GM18499 (cell line): ENCODE measurements around the gene SARS1.

Experiments used
- ATAC-seq: cut with Tn5 transposase; IDR thresholded peaks from one replicate; pipeline ENCODE4 v1.9.1; 2021; ENCODE audit warnings: moderate number of reproducible peaks; ENCODE audit not compliant: insufficient read depth, unreplicated experiment

Gene SARS1

GRCh38 chr1:109248444-109248796 lies 34.7 kb downstream of the SARS1 start:
- ATAC-seq = no peak

DNA sequence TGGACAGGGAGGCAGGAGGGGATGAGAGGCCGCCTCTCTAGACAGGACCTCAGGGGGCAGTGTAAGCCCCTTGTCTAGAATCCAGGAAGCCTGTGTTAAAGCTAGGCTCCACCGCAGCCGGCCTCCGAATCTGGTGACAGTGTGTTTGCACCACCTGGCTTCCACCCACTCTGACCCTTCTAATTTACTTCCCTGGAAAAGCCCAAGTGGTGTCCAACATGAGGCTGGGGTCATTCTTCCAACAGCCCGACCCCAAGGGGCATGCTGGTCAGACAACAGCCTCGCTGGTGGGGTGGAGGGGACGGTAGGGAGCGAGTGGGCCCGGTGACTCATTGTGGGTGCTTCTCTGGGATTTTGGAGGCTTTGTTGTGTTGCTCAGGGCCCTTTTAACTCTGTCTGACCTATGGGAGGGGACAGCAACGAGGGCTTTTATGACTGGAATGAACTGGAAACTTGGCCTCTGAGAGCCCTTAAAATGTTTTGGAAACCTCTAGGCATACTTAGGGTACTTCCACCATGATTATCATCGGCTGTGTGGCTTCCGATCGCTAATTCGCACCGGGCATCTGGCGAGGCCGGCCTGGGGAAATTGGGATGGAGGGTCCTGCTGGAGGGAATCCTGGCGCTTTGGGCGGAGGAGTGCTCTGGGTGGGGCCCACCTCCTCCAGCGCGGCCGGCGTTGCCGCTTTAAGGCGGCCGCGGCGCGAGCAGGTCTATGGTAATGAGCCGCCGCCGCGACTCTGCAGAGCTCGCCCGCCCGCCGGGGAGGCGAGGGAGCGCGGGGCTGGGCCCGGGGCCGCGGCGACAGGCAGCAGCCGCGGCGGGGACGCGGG lies 35.3 kb downstream of the SARS1 start, which contains the start of gene CELSR2:
Gene CELSR2 (plus strand): TSS at position 743 of the 833 bp plus-strand sequence. CDS start 541 bp downstream, outside the sequence.
- ATAC-seq = no peak

DNA sequence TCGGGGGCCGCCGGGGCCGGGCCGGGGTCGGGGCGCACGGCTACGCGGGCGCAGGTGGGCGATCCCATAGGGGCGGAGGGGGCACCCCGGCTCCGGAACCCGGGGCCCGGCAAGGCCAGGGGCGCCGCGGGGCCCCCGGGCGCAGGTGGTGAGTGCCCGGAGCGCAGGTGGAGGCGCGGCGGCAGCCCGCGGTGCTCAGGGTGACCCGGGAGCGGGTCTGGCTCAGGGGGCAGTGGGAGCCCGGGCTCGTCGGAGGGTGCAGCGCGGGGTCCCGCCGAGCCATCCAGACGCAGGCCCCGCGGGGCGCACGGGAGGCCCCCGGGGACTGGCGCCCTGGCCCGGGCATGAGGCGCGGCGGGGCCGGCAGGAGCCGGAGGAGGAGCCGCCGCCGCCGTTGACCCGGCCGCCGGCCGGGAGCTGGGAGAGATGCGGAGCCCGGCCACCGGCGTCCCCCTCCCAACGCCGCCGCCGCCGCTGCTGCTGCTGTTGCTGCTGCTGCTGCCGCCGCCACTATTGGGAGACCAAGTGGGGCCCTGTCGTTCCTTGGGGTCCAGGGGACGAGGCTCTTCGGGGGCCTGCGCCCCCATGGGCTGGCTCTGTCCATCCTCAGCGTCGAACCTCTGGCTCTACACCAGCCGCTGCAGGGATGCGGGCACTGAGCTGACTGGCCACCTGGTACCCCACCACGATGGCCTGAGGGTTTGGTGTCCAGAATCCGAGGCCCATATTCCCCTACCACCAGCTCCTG lies 36.1 kb downstream of the SARS1 start:
- no peak for ATAC-seq

DNA sequence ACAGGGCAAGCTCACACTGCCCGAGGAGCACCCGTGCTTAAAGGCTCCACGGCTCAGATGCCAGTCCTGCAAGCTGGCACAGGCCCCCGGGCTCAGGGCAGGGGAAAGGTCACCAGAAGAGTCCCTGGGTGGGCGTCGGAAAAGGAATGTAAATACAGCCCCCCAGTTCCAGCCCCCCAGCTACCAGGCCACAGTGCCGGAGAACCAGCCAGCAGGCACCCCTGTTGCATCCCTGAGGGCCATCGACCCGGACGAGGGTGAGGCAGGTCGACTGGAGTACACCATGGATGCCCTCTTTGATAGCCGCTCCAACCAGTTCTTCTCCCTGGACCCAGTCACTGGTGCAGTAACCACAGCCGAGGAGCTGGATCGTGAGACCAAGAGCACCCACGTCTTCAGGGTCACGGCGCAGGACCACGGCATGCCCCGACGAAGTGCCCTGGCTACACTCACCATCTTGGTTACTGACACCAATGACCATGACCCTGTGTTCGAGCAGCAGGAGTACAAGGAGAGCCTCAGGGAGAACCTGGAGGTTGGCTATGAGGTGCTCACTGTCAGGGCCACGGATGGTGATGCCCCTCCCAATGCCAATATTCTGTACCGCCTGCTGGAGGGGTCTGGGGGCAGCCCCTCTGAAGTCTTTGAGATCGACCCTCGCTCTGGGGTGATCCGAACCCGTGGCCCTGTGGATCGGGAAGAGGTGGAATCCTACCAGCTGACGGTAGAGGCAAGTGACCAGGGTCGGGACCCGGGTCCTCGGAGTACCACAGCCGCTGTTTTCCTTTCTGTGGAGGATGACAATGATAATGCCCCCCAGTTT lies 36.9 kb downstream of the SARS1 start:
- ATAC-seq = no peak

DNA sequence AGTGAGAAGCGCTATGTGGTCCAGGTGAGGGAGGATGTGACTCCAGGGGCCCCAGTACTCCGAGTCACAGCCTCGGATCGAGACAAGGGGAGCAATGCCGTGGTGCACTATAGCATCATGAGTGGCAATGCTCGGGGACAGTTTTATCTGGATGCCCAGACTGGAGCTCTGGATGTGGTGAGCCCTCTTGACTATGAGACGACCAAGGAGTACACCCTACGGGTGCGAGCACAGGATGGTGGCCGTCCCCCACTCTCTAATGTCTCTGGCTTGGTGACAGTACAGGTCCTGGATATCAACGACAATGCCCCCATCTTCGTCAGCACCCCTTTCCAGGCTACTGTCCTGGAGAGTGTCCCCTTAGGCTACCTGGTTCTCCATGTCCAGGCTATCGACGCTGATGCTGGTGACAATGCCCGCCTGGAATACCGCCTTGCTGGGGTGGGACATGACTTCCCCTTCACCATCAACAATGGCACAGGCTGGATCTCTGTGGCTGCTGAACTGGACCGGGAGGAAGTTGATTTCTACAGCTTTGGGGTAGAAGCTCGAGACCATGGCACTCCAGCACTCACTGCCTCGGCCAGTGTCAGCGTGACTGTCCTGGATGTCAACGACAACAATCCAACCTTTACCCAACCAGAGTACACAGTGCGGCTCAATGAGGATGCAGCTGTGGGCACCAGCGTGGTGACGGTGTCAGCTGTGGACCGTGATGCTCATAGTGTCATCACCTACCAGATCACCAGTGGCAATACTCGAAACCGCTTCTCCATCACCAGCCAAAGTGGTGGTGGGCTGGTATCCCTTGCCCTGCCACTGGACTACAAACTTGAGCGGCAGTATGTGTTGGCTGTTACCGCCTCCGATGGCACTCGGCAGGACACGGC lies 37.8 kb downstream of the SARS1 start:
- ATAC-seq = no peak

DNA sequence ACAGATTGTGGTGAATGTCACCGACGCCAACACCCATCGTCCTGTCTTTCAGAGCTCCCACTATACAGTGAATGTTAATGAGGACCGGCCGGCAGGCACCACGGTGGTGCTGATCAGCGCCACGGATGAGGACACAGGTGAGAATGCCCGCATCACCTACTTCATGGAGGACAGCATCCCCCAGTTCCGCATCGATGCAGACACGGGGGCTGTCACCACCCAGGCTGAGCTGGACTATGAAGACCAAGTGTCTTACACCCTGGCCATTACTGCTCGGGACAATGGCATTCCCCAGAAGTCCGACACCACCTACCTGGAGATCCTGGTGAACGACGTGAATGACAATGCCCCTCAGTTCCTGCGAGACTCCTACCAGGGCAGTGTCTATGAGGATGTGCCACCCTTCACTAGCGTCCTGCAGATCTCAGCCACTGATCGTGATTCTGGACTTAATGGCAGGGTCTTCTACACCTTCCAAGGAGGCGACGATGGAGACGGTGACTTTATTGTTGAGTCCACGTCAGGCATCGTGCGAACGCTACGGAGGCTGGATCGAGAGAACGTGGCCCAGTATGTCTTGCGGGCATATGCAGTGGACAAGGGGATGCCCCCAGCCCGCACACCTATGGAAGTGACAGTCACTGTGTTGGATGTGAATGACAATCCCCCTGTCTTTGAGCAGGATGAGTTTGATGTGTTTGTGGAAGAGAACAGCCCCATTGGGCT lies 38.6 kb downstream of the SARS1 start:
- no peak for ATAC-seq

- ATAC-seq = no peak
Measured at GRCh38 chr1:109252893-109253802, 39.4 kb downstream of the SARS1 start.

GRCh38 chr1:109253803-109254620 lies 40.3 kb downstream of the SARS1 start:
- ATAC-seq = no peak

DNA sequence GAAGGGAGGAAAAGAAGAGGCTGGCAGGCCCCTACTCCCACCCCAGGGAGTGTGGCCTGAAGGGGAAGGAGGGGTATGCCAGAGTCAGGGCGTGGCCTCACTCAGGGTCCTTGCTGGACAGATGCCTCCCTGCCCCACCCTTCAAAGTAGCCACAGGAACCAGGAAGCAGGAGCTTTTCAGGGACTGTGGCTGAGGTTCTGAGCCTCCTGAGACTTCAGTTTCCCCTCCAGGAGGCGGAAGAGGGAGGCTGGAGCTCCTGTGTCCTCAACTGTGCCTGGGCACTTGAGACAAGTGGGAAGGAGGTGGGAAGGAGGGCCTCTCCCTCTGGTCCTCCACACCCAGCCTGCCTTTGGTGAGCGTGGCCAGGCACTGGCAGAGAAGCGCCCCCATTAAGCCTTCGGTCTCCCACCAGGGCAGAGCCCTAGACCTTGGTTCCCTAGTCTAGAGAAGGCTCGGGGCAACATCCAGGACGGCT lies 40.9 kb downstream of the SARS1 start:
- ATAC-seq = no peak

- ATAC-seq = no peak
Measured at GRCh38 chr1:109255097-109255651, 41.5 kb downstream of the SARS1 start.

- ATAC-seq = no peak
Measured at GRCh38 chr1:109255678-109256077, 42.0 kb downstream of the SARS1 start.

GRCh38 chr1:109256085-109256484 lies 42.4 kb downstream of the SARS1 start:
- no peak for ATAC-seq

DNA sequence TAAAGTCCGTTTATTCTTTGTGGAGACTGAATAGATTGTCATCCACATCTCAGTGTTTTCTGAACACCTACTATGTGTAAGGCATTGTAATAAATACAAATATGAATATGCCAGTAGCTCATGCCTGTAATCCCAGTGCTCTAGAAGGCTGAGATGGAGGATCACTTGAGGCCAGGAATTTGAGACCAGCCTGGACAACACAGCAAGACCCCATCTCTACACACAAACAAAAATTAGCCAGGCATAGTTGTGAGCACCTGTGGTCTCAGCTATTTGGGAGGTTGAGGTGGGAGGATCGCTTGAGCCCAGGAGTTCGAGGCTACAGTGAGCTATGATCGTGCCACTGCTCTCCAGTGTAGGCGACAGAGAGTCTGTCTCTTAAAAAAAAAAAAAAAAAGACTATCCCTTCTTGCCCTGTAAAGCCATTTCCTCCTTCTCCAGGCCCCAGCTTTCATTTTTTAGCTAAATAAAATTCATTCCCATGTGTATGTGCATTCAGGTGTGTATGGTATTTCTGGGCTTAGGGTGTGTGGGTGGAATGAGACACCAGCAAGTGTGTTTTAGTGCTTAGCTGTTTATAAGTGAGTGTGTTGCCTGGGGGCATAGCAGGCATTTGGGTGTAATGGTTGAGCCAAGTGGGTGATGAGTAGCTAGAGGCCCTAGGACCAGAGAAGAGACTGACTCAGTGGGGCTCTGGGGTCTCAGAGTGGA lies 43.4 kb downstream of the SARS1 start:
- no peak for ATAC-seq

DNA sequence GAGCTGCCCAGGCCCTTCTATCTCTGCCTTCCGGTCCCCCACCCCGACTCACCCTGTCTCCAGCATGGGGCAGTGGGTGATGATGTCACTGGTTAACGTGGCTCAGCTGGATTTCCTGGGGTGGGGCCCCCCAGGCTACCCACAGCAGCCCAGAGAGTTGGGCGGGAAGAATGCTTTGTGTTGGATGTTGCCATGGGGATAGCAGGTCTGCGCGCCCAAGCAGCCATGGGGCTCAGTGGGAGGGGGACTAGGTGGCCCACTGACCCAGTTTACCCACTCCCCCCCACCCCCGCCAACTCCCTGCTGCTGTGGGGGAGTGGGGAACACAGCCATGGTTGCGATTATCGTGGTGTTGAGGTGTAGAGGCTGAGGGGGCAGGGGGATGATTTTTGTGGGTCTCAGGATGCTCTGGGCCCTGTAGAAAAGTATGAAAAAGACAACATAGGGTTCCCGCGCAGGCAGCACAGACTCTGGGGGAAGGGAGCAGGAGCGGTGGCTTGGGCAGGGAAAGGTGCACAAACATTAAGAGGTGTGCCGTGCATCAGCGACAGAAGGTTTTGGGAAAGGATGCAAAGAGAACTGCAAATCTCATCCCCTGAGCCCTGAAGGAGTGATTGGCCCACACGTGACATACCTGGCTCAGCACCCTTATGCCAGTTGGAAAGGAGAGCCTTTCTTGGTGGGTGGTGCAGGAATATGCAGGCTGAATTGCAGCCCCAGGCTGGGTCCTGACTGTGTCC lies 44.1 kb downstream of the SARS1 start:
- no peak for ATAC-seq
